Fibroblast of skin of left biceps (primary cell): ENCODE data around the gene ELOVL5.
"Not testable (repeated sequence)": the region's sequence is repeated elsewhere in the genome, so short reads cannot be mapped to it uniquely, and the experiment has no call there.

Source experiments
- DNase-seq, 2 experiments: peaks; one replicate each; pipeline ENCODE4 v3.0.0-alpha.2; 2013; ENCODE audit warnings: low read depth in 2 of 2

ELOVL5 gene

GRCh38 chr6:53359095-53359842 is 10.5 kb upstream of the ELOVL5 start:
- peak; percentile 87 to 90 for DNase-seq

DNA sequence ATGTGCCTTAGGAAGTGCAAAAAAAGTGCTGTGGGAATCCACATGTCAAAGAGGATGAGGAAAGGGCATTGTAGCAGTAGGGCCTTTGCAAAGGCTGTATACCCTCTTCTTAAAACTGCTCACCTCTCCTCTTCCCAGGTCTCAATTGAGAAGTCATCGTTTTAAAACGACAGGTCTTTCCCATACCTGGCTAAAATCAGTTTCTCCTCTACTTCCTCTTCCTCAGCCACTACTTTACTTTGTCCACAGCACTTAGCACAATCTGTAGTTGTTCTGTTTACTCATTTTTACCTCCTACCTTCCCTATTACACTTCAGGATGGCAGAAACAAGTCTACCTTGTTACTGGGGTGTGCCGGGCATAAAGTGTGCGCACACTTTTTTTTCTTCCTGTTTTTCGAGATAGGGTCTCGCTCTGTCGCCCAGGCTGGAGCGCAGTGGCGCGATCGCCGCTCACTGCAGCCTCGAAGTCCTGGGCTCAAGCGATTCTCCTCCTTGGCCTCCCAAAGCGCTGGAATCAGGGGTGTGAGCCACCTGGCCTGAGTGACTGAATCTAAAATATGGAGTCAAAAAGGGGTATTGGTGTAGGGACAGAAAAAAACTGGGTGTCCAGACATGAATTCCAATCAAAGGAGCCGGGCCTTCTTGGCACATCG is 9.8 kb upstream of the ELOVL5 start:
- DNase-seq = no peak

GRCh38 chr6:53357576-53358360 is 9.0 kb upstream of the ELOVL5 start:
- DNase-seq = no peak

DNA sequence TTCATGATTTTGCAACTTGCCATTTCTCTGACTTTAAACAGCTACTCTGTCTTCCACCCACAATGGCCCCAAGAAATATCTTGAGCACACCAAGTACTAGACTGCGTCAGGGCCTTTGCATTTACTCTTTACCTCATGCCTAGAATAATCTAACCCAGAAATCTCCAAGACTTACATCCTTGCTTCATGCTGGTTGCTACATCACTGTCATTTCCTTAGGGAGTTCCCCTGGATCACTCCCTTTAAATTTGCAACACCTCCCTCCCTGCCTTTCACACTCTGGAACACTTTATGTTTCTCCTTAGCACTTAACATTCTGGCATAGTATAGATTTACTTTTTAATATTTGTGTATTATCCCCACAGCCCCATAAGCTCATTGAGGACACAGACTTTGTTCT is 4.9 kb upstream of the ELOVL5 start:
- DNase-seq = no peak

GRCh38 chr6:53352360-53352759 is 3.6 kb upstream of the ELOVL5 start:
- DNase-seq = no peak

DNA sequence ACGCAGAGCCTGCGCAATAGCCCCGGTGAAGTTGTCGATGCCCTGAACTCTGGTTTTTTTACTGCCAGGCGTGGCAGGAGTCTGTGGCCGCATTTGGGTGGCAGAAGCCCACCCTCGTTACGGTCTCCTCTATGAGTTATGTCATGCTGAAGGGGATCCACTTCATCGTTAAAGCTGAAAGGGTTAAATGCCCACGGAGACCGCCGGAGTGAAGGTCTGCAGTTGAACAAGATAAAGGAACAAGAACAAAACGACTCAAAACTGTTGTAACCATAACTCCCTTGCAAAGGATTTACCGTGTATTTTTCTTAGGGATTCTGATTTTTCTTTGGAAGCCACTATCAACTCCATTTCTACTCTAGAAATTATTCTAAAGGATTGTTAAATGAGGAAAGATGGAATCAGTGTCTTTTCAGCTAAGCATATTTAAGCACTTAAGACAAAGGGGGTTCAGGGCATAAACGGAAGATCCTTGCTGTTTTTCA is 501 bp upstream of the ELOVL5 start:
- DNase-seq = no peak

- DNase-seq = no peak
Observed at GRCh38 chr6:53347921-53348370, 804 bp downstream of the ELOVL5 start.

GRCh38 chr6:53347250-53347920 is 1.4 kb downstream of the ELOVL5 start:
- no peak for DNase-seq

GRCh38 chr6:53346049-53346448 is 2.7 kb downstream of the ELOVL5 start:
- not testable (repeated sequence) for DNase-seq

DNA sequence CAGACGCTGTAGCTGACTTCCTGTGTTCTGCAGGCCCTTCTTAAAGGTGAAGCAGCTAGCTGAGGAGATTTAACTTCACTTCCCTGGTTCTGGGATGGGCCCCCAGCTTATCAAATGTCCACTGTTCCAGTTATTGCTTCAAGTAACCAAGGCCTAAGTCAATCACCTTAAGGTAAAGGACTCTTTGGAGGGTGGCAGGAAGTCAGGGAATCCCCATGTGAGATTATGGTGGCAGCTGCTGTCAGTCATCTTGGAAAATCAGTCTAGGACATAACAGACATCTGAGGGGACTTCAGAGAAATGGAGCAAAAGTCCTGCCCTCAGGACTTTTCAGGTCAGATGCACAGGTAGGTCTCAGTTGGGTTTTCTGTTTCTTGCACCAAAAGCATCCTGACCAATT is 3.8 kb downstream of the ELOVL5 start:
- DNase-seq = no peak

GRCh38 chr6:53343092-53343491 is 5.7 kb downstream of the ELOVL5 start:
- DNase-seq = no peak

DNA sequence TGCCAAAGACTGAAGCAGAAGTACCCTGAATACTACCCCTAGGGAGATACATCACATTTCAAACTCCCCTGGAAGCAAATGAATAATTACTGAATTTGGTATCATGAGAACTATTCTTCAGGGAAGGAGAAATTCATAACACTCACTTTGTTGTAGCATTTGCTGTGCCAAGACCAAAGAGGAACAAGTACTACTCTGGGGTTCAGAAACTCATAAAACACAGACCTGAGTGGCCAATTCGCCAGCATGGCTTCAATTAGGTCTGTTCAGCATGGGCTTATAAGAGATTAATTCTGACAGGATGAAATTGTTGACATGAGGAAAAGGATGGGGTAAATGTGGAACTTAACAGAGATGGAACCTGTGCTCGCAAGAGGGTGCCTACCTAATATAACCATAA is 6.5 kb downstream of the ELOVL5 start:
- no peak for DNase-seq

- no peak for DNase-seq
Observed at GRCh38 chr6:53340536-53340935, 8.2 kb downstream of the ELOVL5 start.

DNA sequence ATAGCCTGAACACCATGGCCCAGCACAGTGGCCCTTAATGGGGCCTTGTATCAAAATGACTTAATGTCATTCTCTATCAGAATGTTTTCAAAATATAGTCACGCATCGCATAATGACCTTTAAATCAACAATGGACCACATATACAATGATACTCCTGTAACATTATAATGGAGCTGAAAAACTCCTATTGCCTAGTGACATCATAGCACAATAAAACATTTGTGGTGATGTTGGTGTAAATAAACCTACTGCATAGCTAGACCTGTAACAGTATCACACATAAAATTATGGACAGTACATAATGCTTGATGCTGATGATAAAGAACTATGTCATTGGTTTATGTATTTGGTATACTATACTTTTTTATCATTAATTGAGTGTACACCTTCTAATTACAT is 9.3 kb downstream of the ELOVL5 start:
- no peak for DNase-seq

DNA sequence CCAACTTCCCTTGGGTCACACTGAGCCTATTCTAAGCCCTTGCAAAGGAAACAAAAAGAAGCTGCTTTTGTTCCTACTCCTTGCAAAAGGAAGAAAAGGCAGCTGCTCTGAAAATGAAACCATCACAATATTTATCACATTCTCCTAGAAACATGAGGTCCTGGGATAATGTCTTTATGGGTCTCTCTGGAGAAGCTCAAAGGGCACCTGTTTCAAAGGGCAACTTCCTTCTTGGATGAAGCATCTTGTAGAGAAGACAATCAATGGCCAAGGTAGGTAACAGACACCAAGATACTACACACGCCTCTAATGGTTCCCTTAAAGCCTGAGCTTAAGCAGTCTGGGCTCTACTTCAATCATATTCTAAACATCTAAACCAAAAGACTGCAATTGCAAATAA is 10.4 kb downstream of the ELOVL5 start:
- DNase-seq = no peak

GRCh38 chr6:53336070-53336469 is 12.7 kb downstream of the ELOVL5 start:
- DNase-seq = no peak

- no peak for DNase-seq
Observed at GRCh38 chr6:53335224-53335994, 13.3 kb downstream of the ELOVL5 start.

- DNase-seq = no peak
Observed at GRCh38 chr6:53333439-53334408, 15.0 kb downstream of the ELOVL5 start.

- no peak for DNase-seq
Observed at GRCh38 chr6:53331678-53332077, 17.1 kb downstream of the ELOVL5 start.

GRCh38 chr6:53330137-53330536 is 18.6 kb downstream of the ELOVL5 start:
- no peak for DNase-seq
